ENCODE measurements around the gene TECTB. TPM values are rescaled to one million over a fixed set of nuclear protein-coding genes. Genes with fewer than 3 reads are reported as not detected.
A peak's percentile ranks its signal among the peaks of the same experiment; 100 is the strongest.

Gene TECTB
- total RNA-seq, 1 experiment from 2014 or later, result 0.27 TPM

GRCh38 chr10:112308125-112308502, 24.9 kb downstream of the TECTB start:
- intact Hi-C loops (cut with micrococcal nuclease; ENCODE audit: unreplicated experiment), result loop anchor here (1.0 to 5.0 kb wide), 3 partner anchors 76 to 146 kb away; partner anchors contain the start of gene GPAM
- no peaks in the 10 kb centered on the region for H3K9me3 Mint-ChIP-seq (ENCODE audit: unreplicated experiment)

GRCh38 chr10:112311481-112311880, 28.3 kb downstream of the TECTB start:
- POLR2A ChIA-PET, result no interaction called here
- CTCF ChIA-PET, result no interaction called here
- intact Hi-C loops (cut with micrococcal nuclease; ENCODE audit: unreplicated experiment), result loop anchor here (10.0 kb wide), 1 partner anchor 1237 kb away; the partner anchor contains the start of gene ADRA2A
- BruUV-seq (replicated peaks), result no TSS peak
- no peak overlapping the region for H3K4me3 Mint-ChIP-seq (ENCODE audit: unreplicated experiment)
- Histone ChIP-seq H3K27me3 (replicated peaks; ENCODE audit: control insufficient read depth, insufficient read depth, low read length) (no peaks in the 10 kb centered on the region), H3K9me3 (no peaks in the 10 kb centered on the region), H3K4me1 (peaks cover 29% of the 10 kb centered on the region), H3K36me3 (ENCODE audit: control insufficient read depth, insufficient read depth, low read length) (no peaks in the 10 kb centered on the region), H3K4me3 (ENCODE audit: low read depth, low read length) (no peak overlapping the region)
- TF ChIP-seq CTCF (IDR thresholded peaks at IDR 0.05; ENCODE audit: insufficient read depth in 1 of 2, low read depth in 1 of 2, low read length in 1 of 2, severe bottlenecking in 1 of 2, unreplicated experiment in 1 of 2), result no peak
- H3K4me1 Mint-ChIP-seq (ENCODE audit: low read depth, unreplicated experiment), result peaks cover 18% of the 10 kb centered on the region
- no peaks in the 10 kb centered on the region for H3K27me3 Mint-ChIP-seq (ENCODE audit: insufficient read depth, unreplicated experiment)
- H3K36me3 Mint-ChIP-seq (ENCODE audit: insufficient read depth, unreplicated experiment), result no peaks in the 10 kb centered on the region
- no peak for DNase-seq
- H3K27ac Mint-ChIP-seq (ENCODE audit: unreplicated experiment), result no peak overlapping the region
- H3K9me3 Mint-ChIP-seq (ENCODE audit: unreplicated experiment), result no peaks in the 10 kb centered on the region

More at GRCh38 chr10:112308125-112308502, 24.9 kb downstream of the TECTB start:
- peak overlapping the region; percentile 50 for H3K27ac Mint-ChIP-seq (ENCODE audit: unreplicated experiment)
- H3K36me3 Mint-ChIP-seq (ENCODE audit: insufficient read depth, unreplicated experiment), result no peaks in the 10 kb centered on the region
- peak; percentile 57 to 70 for DNase-seq
- Histone ChIP-seq H3K27me3 (replicated peaks; ENCODE audit: control insufficient read depth, insufficient read depth, low read length) (no peaks in the 10 kb centered on the region), H3K4me3 (ENCODE audit: low read depth, low read length) (no peak overlapping the region), H3K4me1 (peaks cover 38% of the 10 kb centered on the region), H3K9me3 (no peaks in the 10 kb centered on the region), H3K36me3 (ENCODE audit: control insufficient read depth, insufficient read depth, low read length) (no peaks in the 10 kb centered on the region)
- H3K4me1 Mint-ChIP-seq (ENCODE audit: low read depth, unreplicated experiment), result peaks cover 27% of the 10 kb centered on the region
- BruUV-seq (replicated peaks), result no TSS peak
- ChIA-PET POLR2A (interaction anchor here (0.8 to 1.2 kb wide), 3 partner anchors 47 to 124 kb away, joined by 3 to 7 read pairs (median 3); partner anchors contain the start of gene GPAM), CTCF (interaction anchor here (0.7 to 2.2 kb wide), 21 partner anchors 10 to 800 kb away, joined by 3 to 23 read pairs (median 6); partner anchors contain the start of gene GPAM)
- peak overlapping the region; percentile 15 for H3K4me3 Mint-ChIP-seq (ENCODE audit: unreplicated experiment)
- no peaks in the 10 kb centered on the region for H3K27me3 Mint-ChIP-seq (ENCODE audit: insufficient read depth, unreplicated experiment)
- no peak for TF ChIP-seq CTCF (IDR thresholded peaks at IDR 0.05; ENCODE audit: insufficient read depth in 1 of 2, low read depth in 1 of 2, low read length in 1 of 2, severe bottlenecking in 1 of 2, unreplicated experiment in 1 of 2)

- no peak for DNase-seq
- CTCF ChIA-PET, result no interaction called here
- H3K9me3 Mint-ChIP-seq (ENCODE audit: unreplicated experiment), result no peaks in the 10 kb centered on the region
- H3K4me3 Mint-ChIP-seq (ENCODE audit: unreplicated experiment), result no peak overlapping the region
- H3K27me3 ChIP-seq (replicated peaks; ENCODE audit: control insufficient read depth, insufficient read depth, low read length), result no peaks in the 10 kb centered on the region
- no peaks in the 10 kb centered on the region for H3K27me3 Mint-ChIP-seq (ENCODE audit: insufficient read depth, unreplicated experiment)
- no peaks in the 10 kb centered on the region for H3K9me3 ChIP-seq
- H3K36me3 Mint-ChIP-seq (ENCODE audit: insufficient read depth, unreplicated experiment), result no peaks in the 10 kb centered on the region
- no peak overlapping the region for H3K27ac Mint-ChIP-seq (ENCODE audit: unreplicated experiment)
- no TSS peak for BruUV-seq (replicated peaks)
- H3K4me1 Mint-ChIP-seq (ENCODE audit: low read depth, unreplicated experiment), result peaks cover 6% of the 10 kb centered on the region
- intact Hi-C loops (cut with micrococcal nuclease; ENCODE audit: unreplicated experiment), result loop anchor here (10.0 kb wide), 1 partner anchor 1238 kb away; the partner anchor contains the start of gene ADRA2A
- no peak overlapping the region for H3K4me3 ChIP-seq (ENCODE audit: low read depth, low read length)
- POLR2A ChIA-PET, result no interaction called here
- H3K36me3 ChIP-seq (ENCODE audit: control insufficient read depth, insufficient read depth, low read length), result no peaks in the 10 kb centered on the region
- TF ChIP-seq CTCF (IDR thresholded peaks at IDR 0.05; ENCODE audit: insufficient read depth in 1 of 2, low read depth in 1 of 2, low read length in 1 of 2, severe bottlenecking in 1 of 2, unreplicated experiment in 1 of 2), result no peak
- peaks cover 13% of the 10 kb centered on the region for H3K4me1 ChIP-seq
Observed at GRCh38 chr10:112313234-112313633, 30.0 kb downstream of the TECTB start.
